HL-60/S4 (cell line): ENCODE results near the gene NEK8.

ENCODE experiments used
- in situ Hi-C: fragments of 300-500 bp; cut with MboI; formaldehyde crosslinking; loops from 2 replicates; pipeline ENCODE4 v1.14.3; 2022; ENCODE audit warnings: low sequenced_read_pairs

The NEK8 gene

GRCh38 chr17:28744104-28744971 is 15.8 kb downstream of the NEK8 start:
- in situ Hi-C loops = loop anchor here (25.0 kb wide), 1 partner anchor 368 kb away; no protein-coding TSS in a partner anchor

DNA sequence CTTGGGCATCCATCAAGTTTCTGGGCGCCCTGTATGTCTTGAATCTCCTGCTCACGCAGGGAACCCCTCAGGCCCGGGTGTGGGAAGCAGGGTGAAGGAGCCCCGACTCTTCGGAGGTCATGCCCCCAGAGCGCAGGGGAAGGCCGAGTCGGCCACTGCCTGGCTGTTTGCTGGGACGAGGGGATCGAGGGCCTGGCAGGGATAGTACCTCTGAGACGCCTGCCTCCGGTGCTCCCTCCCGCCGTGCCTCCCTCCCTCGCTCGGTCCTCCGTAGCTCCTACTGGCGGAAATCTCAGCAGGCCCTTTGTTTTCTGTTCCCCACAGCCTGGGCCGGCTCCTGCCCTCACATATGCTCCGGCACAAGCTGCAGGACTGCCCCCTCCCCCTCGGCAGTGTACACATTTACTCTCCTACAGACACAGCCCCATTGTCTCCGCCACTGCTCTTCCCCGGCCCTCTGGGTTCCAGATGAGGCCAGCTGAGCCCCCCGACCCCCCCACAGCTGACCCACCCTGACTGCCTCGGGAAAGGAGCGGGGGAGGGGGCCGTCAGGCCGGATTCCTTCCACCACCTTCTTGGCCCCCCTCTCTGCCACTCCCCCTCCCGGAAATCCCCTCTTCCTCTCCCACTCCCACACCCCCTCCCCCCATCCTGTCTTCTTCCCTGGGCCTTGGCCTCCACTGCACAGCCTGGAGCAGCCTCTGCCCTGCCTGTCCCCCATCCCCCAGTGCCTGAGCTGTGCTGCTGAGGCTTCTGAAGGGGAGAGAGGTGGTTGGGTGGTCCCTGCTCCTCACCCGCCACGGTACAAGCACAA is 16.6 kb downstream of the NEK8 start:
- in situ Hi-C loops = loop anchor here (25.0 kb wide), 1 partner anchor 367 kb away; no protein-coding TSS in a partner anchor

- in situ Hi-C loops = loop anchor here (25.0 kb wide), 1 partner anchor 366 kb away; no protein-coding TSS in a partner anchor
These were observed 17.3 kb downstream of the NEK8 start for GRCh38 chr17:28745786-28746411.

DNA sequence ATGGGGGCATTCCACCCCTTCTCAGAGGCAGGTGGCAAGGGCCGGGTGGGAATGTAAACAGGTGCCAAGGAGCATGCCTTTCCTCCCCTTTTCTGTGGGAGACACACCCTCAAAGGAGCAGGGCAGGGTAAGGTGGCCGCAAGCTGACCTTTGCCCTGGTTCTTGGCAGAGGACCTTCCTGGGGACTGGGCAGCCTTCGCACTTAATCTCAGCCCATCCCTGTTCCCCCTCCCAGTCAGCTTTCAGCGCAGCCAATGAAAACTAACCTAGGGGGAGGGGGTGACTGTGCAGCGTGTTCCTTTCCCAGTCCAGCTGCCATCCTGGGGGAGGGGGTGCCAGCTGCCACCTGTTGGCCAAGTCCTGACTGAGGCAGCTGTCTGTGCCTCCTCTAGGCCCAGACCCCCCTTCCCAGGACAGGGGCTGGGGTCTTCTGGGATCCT is 18.0 kb downstream of the NEK8 start:
- in situ Hi-C loops = loop anchor here (25.0 kb wide), 1 partner anchor 366 kb away; no protein-coding TSS in a partner anchor

DNA sequence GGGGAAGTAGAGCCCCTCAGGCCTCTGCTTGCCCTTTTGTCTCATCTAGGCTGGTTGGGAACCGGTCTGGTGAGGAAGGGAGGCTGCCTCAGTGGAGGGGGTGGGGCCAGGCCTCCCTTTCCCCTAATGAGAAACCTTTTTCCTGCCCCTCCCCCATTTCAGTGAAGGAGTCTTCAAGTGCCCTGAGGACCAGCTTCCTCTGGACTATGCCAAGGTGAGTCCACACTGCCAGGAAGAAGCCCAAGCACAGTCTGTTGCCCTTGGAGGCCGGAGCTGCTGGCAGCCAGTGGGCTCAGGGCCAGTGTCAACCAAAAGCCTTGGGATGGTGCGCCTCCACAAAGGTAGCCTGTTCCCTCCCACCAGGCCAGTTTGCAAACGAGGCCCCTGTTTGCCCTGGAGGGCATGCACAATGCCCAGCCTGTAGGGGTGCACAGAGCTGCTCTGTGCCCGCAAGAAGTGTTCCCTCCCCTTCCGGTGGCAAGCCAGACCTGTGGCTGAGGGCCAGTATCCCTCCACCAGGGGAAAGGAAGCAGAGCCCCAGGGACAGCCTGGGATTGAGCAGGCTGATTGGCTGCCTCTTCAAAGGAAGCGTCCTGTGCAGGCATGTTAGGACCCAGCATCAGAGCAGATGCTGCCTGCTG is 18.6 kb downstream of the NEK8 start:
- in situ Hi-C loops = loop anchor here (25.0 kb wide), 1 partner anchor 365 kb away; no protein-coding TSS in a partner anchor

DNA sequence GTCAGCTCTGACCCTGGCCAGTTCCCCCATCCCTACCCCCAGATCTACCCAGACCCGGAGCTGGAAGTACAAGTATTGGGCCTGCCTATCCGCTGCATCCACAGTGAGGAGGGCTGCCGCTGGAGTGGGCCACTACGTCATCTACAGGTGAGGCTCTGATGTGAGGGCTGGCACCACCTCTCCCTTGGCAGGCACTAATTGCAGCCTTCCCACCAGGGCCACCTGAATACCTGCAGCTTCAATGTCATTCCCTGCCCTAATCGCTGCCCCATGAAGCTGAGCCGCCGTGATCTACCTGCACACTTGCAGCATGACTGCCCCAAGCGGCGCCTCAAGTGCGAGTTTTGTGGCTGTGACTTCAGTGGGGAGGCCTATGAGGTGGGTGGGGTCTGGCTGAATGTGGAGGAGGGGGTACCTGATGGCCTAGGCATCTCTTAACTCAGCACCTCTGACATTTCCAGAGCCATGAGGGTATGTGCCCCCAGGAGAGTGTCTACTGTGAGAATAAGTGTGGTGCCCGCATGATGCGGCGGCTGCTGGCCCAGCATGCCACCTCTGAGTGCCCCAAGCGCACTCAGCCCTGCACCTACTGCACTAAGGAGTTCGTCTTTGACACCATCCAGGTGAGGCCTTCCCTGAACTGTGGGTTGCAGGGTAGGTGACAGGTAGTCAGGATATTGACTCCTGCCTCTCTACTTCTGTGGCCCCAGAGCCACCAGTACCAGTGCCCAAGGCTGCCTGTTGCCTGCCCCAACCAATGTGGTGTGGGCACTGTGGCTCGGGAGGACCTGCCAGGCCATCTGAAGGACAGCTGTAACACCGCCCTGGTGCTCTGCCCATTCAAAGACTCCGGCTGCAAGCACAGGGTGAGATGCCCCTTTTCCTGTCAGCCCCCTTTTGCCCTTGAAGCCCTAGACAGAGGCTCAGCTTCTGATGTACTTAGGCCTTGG is 19.5 kb downstream of the NEK8 start:
- in situ Hi-C loops = loop anchor here (25.0 kb wide), 1 partner anchor 364 kb away; no protein-coding TSS in a partner anchor

GRCh38 chr17:28748852-28749515 is 20.4 kb downstream of the NEK8 start:
- in situ Hi-C loops = loop anchor here (25.0 kb wide), 1 partner anchor 363 kb away; no protein-coding TSS in a partner anchor

DNA sequence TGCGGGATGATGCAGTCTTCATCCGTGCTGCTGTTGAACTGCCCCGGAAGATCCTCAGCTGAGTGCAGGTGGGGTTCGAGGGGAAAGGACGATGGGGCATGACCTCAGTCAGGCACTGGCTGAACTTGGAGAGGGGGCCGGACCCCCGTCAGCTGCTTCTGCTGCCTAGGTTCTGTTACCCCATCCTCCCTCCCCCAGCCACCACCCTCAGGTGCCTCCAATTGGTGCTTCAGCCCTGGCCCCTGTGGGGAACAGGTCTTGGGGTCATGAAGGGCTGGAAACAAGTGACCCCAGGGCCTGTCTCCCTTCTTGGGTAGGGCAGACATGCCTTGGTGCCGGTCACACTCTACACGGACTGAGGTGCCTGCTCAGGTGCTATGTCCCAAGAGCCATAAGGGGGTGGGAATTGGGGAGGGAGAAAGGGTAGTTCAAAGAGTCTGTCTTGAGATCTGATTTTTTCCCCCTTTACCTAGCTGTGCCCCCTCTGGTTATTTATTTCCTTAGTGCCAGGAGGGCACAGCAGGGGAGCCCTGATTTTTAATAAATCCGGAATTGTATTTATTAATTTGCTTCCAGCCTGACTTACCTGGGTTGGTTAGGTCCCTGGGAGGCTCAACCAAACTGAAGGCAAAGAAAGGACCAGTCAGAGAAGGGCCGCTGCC is 21.1 kb downstream of the NEK8 start:
- in situ Hi-C loops = loop anchor here (25.0 kb wide), 1 partner anchor 363 kb away; no protein-coding TSS in a partner anchor

- in situ Hi-C loops = no loop called here
These were observed 21.8 kb downstream of the NEK8 start for GRCh38 chr17:28750178-28751047.

DNA sequence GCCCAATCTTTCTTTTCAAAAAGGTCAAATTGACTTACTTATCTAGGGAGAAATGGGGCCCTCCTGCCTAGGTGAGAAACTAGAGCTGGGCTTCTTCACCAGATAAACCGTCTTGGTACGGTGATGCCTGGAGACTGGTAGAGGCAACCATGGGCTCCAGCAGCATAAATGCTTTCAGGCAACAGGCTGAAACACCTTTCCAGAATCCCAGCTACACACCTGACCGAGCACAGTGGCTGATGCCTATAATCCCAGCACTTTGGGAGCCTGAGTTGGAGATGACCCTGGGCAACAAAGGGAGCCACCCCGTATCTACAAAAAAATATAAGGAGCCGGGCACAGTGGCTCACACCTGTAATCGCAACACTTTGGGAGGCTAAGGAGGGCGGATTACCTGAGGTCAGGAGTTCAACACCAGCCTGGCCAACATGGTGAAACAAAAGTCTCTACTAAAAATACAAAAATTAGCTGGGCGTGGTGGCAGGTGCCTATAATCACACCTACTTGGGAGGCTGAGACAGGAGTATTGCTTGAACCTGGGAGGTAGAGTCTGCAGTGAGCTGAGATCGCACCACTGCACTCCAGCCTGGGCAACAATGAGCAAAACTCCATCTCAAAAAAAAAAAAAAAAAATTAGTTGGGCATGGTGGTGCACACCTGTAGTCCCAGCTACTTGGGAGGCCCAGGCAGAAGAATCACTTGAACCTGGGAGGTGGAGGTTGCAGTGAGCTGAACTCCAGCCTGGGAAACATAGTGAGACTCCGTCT is 23.2 kb downstream of the NEK8 start:
- in situ Hi-C loops = no loop called here

GRCh38 chr17:28755486-28755885 is 26.9 kb downstream of the NEK8 start:
- in situ Hi-C loops = no loop called here

DNA sequence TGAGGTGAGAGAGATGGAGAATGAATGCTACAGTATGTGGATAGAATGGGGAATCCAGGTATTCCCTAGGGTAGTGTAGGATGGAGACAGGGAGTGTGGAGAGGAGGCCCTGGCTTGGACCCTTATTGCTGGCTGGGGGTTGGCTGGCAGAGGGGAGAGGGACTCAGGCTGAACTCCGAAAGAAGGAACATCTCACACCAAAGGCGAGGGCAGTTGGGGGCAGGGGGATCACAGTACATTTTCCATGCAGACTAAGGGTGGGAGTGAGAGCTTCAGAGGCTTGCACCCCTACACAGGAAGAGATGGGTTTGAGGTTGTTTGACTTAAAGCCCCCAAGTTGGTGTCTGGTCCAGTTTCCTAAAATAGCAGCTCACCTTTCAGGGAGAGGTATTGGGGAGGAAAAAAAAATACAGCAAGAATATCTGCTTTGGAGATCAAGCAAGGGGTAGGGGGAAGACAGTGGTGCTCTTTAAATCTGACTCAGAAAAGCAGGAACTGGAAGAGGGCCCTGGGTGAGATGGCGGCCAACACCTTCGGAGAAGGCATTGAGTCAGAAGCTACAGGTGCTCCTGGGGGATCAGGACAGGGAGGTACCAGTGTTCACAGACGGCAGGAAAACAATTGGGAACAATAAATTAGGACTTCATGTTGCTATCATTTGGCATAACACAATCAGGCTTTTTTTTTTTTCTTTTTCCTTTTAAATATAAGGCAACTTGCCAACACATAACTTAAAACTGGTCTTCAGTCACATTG is 27.6 kb downstream of the NEK8 start:
- in situ Hi-C loops = no loop called here

- in situ Hi-C loops = no loop called here
These were observed 30.0 kb downstream of the NEK8 start for GRCh38 chr17:28758411-28759121.

DNA sequence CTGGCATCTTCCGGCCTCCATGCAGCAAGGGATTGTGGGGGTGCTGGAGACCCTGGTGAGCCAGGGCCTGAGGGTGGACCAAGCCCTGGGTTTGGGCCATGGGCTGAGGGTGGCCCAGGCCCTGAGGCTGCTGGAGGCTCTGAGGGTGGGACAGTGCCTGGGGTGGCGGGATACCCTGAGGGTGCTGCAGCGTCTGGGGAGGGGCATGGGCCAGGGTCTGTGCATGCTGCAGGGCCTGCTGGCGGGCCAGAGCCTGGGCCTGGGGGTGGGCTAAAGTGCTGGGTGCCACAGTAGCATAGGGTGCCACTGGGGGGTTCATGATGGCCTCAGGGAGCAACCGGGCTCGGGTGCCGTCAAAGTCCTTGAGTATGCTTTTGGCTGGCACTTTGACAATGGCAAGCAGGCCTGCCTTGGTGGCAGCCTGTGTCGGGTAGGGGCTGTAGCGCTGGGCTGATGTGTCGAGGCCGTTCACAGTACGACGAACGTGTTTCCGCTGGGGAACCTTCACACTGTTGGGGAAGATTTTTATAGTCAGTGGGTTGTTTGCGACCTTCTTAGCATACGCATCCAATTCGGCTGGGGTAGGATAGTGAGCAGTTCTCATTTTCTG is 30.8 kb downstream of the NEK8 start:
- in situ Hi-C loops = no loop called here
